K562 (cell line): ENCODE measurements around the gene ARHGAP26. TPM values are rescaled to one million over a fixed set of nuclear protein-coding genes. Genes with fewer than 3 reads are reported as not detected.

Experiments used
- ATAC-seq: fragments of 200-7000 bp; cut with Tn5 transposase; 3 replicates; pipeline ENCODE4 v1.9.1; 2020; ENCODE audit warnings: moderate library complexity
- BruUV-seq: library from RNA; stranded (reverse); fragments of 400-500 nt; replicated peaks from 2 replicates; lab custom pipeline; 2021; lab: Mats Ljungman, UMichigan
- CTCF ChIA-PET: fragments of 300-600 bp; formaldehyde crosslinking; extraction: SDS; loops from one replicate; lab custom pipeline; 2021; ENCODE audit warnings: low intra/inter-chr PET ratio; lab: Yijun Ruan, JAX
- POLR2A ChIA-PET: fragments of 300-600, 350-650 bp; sonication (Branson Sonifier 250); formaldehyde crosslinking; extraction: SDS; loops from one replicate; lab custom pipeline; 2021; ENCODE audit warnings: antibody characterized with exemption, inconsistent platforms; lab: Yijun Ruan, JAX
- DNase-seq, 4 experiments: peaks; one replicate each; pipeline versions ENCODE4 v3.0.0 to v3.0.0-alpha.2; 2011 to 2018; ENCODE audit warnings: low spot score in 3 of 4, mixed read lengths in 3 of 4; ENCODE audit errors: extremely low read depth in 1 of 4
- FAIRE-seq: peaks from 2 replicates; lab custom pipeline; 2011; peaks lifted over from hg19 to GRCh38; lab: Jason Lieb, UNC
- H2AFZ ChIP-seq: 2 replicates; pipeline ENCODE4 v1.6.0; 2011; ENCODE audit warnings: low read depth, low read length, control low read depth, inconsistent platforms
- H3K27ac ChIP-seq: fragments of 200-600 bp; 3 replicates; pipeline ENCODE4 v1.8.0; 2011; ENCODE audit warnings: low read depth, mild to moderate bottlenecking, control low read depth, inconsistent platforms, low read length, moderate library complexity, mixed read lengths; ENCODE audit errors: extremely low read depth
- H3K27me3 ChIP-seq, 2 experiments: fragments of 300-600 bp in 1 of 2; 2 replicates in 1 of 2; 3 replicates in 1 of 2; pipeline versions ENCODE4 v1.6.0 to v1.8.0; 2011; ENCODE audit warnings: inconsistent platforms in 2 of 2, low read length in 2 of 2, mild to moderate bottlenecking in 1 of 2, mixed read lengths in 1 of 2, moderate library complexity in 1 of 2; ENCODE audit not compliant: control insufficient read depth in 2 of 2, insufficient read depth in 2 of 2
- H3K36me3 ChIP-seq: fragments of 300-600 bp; 3 replicates; pipeline ENCODE4 v1.8.0; 2011; ENCODE audit warnings: mild to moderate bottlenecking, low read length, inconsistent platforms; ENCODE audit not compliant: control insufficient read depth, insufficient read depth
- H3K4me1 ChIP-seq, 2 experiments: fragments of 200-600 bp in 1 of 2; replicated peaks in 1 of 2; 2 replicates in 1 of 2; 3 replicates in 1 of 2; pipeline versions ENCODE4 v1.5.1 to v1.8.0; 2011; ENCODE audit warnings: inconsistent platforms in 2 of 2, low read length in 2 of 2, mild to moderate bottlenecking in 1 of 2, mixed read lengths in 1 of 2, moderate library complexity in 1 of 2; ENCODE audit not compliant: control insufficient read depth in 2 of 2, insufficient read depth in 2 of 2
- H3K4me2 ChIP-seq: 2 replicates; pipeline ENCODE4 v1.6.1; 2011; ENCODE audit warnings: low read length, control low read depth, inconsistent platforms, mixed read lengths; ENCODE audit not compliant: insufficient read depth
- H3K4me3 ChIP-seq: fragments of 200-600 bp; sonication (generic), shearing (Covaris generic); 2 replicates; pipeline ENCODE4 v1.5.1; 2016; ENCODE audit warnings: control low read depth, inconsistent platforms
- H3K79me2 ChIP-seq: fragments of 200-600 bp; 3 replicates; pipeline ENCODE4 v1.8.0; 2011; ENCODE audit warnings: low read length, inconsistent platforms; ENCODE audit not compliant: control insufficient read depth, insufficient read depth
- H3K9ac ChIP-seq, 2 experiments: 2 replicates each; pipeline versions ENCODE4 v1.6.0 to v1.6.1; 2011; ENCODE audit warnings: low read depth in 2 of 2, low read length in 2 of 2, control low read depth in 1 of 2, inconsistent platforms in 1 of 2, mild to moderate bottlenecking in 1 of 2, mixed read lengths in 1 of 2; ENCODE audit not compliant: insufficient read depth in 1 of 2
- H3K9me1 ChIP-seq: one replicate; pipeline ENCODE4 v1.6.0; 2011; ENCODE audit warnings: inconsistent platforms, mild to moderate bottlenecking, low read length, moderate library complexity; ENCODE audit not compliant: control insufficient read depth, insufficient read depth
- H3K9me3 ChIP-seq: replicated peaks from 2 replicates; pipeline ENCODE4 v1.5.1; 2011; ENCODE audit warnings: low read depth, low read length, inconsistent platforms; ENCODE audit not compliant: control insufficient read depth, insufficient read depth
- H4K20me1 ChIP-seq: replicated peaks from 2 replicates; pipeline ENCODE4 v1.6.1; 2011; ENCODE audit warnings: low read length, inconsistent platforms, mixed read lengths; ENCODE audit not compliant: control insufficient read depth, insufficient read depth
- HMGN3 ChIP-seq: IDR thresholded peaks from 2 replicates; pipeline ENCODE4 v1.6.1; 2011; ENCODE audit warnings: borderline replicate concordance, low read depth, mild to moderate bottlenecking, mixed read lengths, low read length; ENCODE audit not compliant: insufficient read length; ENCODE audit errors: extremely low read depth
- NFE2L1 ChIP-seq: fragments of 450-650 bp; IDR thresholded peaks from 2 replicates; pipeline ENCODE4 v1.6.1; 2016; ENCODE audit warnings: missing genetic modification characterization, low read depth, mild to moderate bottlenecking, missing compliant biosample characterization, moderate library complexity, borderline replicate concordance
- WGBS: fragments of 100-300 bp; shearing (Covaris generic); methylation state at CpG from one replicate; pipeline ENCODE4 v1.1.6; 2016; ENCODE audit warnings: low coverage, mixed read lengths; ENCODE audit not compliant: insufficient coverage; ENCODE audit errors: missing lambda C conversion rate; 5-methylcytosine and 5-hydroxymethylcytosine counted together
- in situ Hi-C: fragments of 300-500 bp; cut with MboI; formaldehyde crosslinking; loops from 4 replicates; pipeline ENCODE4 v1.15.0; 2018; ENCODE audit warnings: inconsistent platforms, mixed read lengths
- intact Hi-C: fragments of 100-400 bp; cut with micrococcal nuclease; formaldehyde crosslinking; loops from 2 replicates; pipeline ENCODE4 v1.14.2; 2022
- polyA plus RNA-seq, 8 experiments: library from polyadenylated mRNA; depleted of rRNA in 4 of 8; stranded (reverse) in 5 of 8; unstranded in 3 of 8; fragments of >200 nt; fragmentation: Nextera tagmentation in 2 of 8; fragmentation: Illumina TruSeq in 1 of 8; extraction: Ambion mirVana in 2 of 8; extraction: Trizol in 1 of 8; gene quantifications; 2 replicates each; pipeline versions ENCODE4 v1.2.1 to v1.2.3, GENCODE V29; 2011 to 2014; ENCODE audit warnings: inconsistent platforms in 1 of 8, missing spikeins in 1 of 8
- total RNA-seq, 7 experiments: library from RNA; depleted of rRNA in 6 of 7; stranded (reverse); fragments of >200 nt in 6 of 7; fragmentation: Illumina TruSeq in 2 of 7; extraction: Trizol in 2 of 7; gene quantifications; 2 replicates each; pipeline versions ENCODE4 v1.2.1 to v1.2.3, GENCODE V29; 2011 to 2021; ENCODE audit warnings: low replicate concordance in 1 of 7
- TF ChIP-seq, protein P1 (sequence below): fragments of 250-450 bp; sonication (Bioruptor Pico); IDR thresholded peaks from 2 replicates; pipeline ENCODE4 v1.4.0; 2020; ENCODE audit warnings: mild to moderate bottlenecking, moderate library complexity, borderline replicate concordance

The ARHGAP26 gene
- total and polyA plus RNA-seq, 9 of the 15 experiments (the other 6 are each of a cell fraction or from before 2014, with no cell fraction given) = 0.13 to 1.1 (median 0.55) TPM

GRCh38 chr5:142972064-142972570 lies 201.9 kb downstream of the ARHGAP26 start (continued):
- TF ChIP-seq, protein P1, sequence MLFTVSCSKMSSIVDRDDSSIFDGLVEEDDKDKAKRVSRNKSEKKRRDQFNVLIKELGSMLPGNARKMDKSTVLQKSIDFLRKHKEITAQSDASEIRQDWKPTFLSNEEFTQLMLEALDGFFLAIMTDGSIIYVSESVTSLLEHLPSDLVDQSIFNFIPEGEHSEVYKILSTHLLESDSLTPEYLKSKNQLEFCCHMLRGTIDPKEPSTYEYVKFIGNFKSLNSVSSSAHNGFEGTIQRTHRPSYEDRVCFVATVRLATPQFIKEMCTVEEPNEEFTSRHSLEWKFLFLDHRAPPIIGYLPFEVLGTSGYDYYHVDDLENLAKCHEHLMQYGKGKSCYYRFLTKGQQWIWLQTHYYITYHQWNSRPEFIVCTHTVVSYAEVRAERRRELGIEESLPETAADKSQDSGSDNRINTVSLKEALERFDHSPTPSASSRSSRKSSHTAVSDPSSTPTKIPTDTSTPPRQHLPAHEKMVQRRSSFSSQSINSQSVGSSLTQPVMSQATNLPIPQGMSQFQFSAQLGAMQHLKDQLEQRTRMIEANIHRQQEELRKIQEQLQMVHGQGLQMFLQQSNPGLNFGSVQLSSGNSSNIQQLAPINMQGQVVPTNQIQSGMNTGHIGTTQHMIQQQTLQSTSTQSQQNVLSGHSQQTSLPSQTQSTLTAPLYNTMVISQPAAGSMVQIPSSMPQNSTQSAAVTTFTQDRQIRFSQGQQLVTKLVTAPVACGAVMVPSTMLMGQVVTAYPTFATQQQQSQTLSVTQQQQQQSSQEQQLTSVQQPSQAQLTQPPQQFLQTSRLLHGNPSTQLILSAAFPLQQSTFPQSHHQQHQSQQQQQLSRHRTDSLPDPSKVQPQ (CRISPR knock-in tag) = no peak

GRCh38 chr5:142973932-142974331 lies 203.8 kb downstream of the ARHGAP26 start:
- no peaks in the 10 kb centered on the region for H4K20me1 ChIP-seq
- no peaks in the 10 kb centered on the region for H3K79me2 ChIP-seq
- no peak overlapping the region for H3K9ac ChIP-seq
- no peak overlapping the region for H2AFZ ChIP-seq
- FAIRE-seq = no peak
- no peak overlapping the region for H3K4me2 ChIP-seq
- no peak for ATAC-seq
- in situ Hi-C loops = no loop called here
- H3K4me3 ChIP-seq = no peak overlapping the region
- WGBS = 2% methylated on average over 3 of the region's 3 CpGs
- no peaks in the 10 kb centered on the region for H3K36me3 ChIP-seq
- CTCF ChIA-PET = no interaction called here
- DNase-seq = no peak
- H3K27ac ChIP-seq = no peak overlapping the region
- H3K9me3 ChIP-seq = no peaks in the 10 kb centered on the region
- H3K27me3 ChIP-seq = peaks cover 3 to 9% of the 10 kb centered on the region in 2 experiments; a peak in 3 of 5 replicates
- no TSS peak for BruUV-seq
- TF ChIP-seq NFE2L1 (tag) (no peak), HMGN3 (no peak)
- H3K4me1 ChIP-seq = no peaks in the 10 kb centered on the region
- intact Hi-C loops = no loop called here
- no peaks in the 10 kb centered on the region for H3K9me1 ChIP-seq
- POLR2A ChIA-PET = no interaction called here
